Glutamatergic neuron (in vitro differentiated cells): ENCODE measurements around the gene TUBGCP2. TPM values are rescaled to one million over a fixed set of nuclear protein-coding genes. Genes with fewer than 3 reads are reported as not detected.

ENCODE experiments used
- DNase-seq: peaks from one replicate; pipeline ENCODE4 v3.0.0; 2022
- H3K27ac Mint-ChIP-seq: one replicate; pipeline ENCODE4 v1.8.0; 2020; ENCODE audit warnings: mild to moderate bottlenecking, mixed read lengths, inconsistent platforms; ENCODE audit not compliant: unreplicated experiment
- H3K27me3 Mint-ChIP-seq: one replicate; pipeline ENCODE4 v1.8.0; 2020; ENCODE audit warnings: mild to moderate bottlenecking, moderate library complexity, mixed read lengths, inconsistent platforms; ENCODE audit not compliant: unreplicated experiment
- H3K36me3 Mint-ChIP-seq: one replicate; pipeline ENCODE4 v1.8.0; 2020; ENCODE audit warnings: mild to moderate bottlenecking, mixed read lengths, inconsistent platforms; ENCODE audit not compliant: unreplicated experiment
- H3K4me1 Mint-ChIP-seq: one replicate; pipeline ENCODE4 v1.8.0; 2020; ENCODE audit warnings: mild to moderate bottlenecking, low read depth, mixed read lengths, inconsistent platforms; ENCODE audit not compliant: unreplicated experiment
- H3K4me3 Mint-ChIP-seq: one replicate; pipeline ENCODE4 v1.8.0; 2020; ENCODE audit warnings: mild to moderate bottlenecking, mixed read lengths, inconsistent platforms; ENCODE audit not compliant: unreplicated experiment
- H3K9me3 Mint-ChIP-seq: one replicate; pipeline ENCODE4 v1.8.0; 2020; ENCODE audit warnings: mild to moderate bottlenecking, moderate library complexity, mixed read lengths, inconsistent platforms; ENCODE audit not compliant: unreplicated experiment
- CTCF ChIP-seq: fragments of 200-600 bp; sonication (generic); IDR thresholded peaks from one replicate; pipeline ENCODE4 v1.5.0; 2021; ENCODE audit not compliant: partially characterized antibody, unreplicated experiment
- total RNA-seq: library from RNA; stranded (reverse); fragmentation: NEBNext Ultra II Directional; extraction: Animal tissue kit (Norgen Biotek cat#: 25700); gene quantifications from one replicate; pipeline ENCODE4 v1.2.1, GENCODE V29; 2021; ENCODE audit not compliant: unreplicated experiment

TUBGCP2 gene
- total RNA-seq, 1 donor from 2014 or later = 61.4 TPM

- H3K27me3 Mint-ChIP-seq = no peaks in the 10 kb centered on the region
- peaks cover 4% of the 10 kb centered on the region for H3K4me1 Mint-ChIP-seq
- TF ChIP-seq CTCF = no peak
- no peaks in the 10 kb centered on the region for H3K36me3 Mint-ChIP-seq
- DNase-seq = no peak
- H3K27ac Mint-ChIP-seq = no peak overlapping the region
- H3K4me3 Mint-ChIP-seq = no peak overlapping the region
- H3K9me3 Mint-ChIP-seq = no peaks in the 10 kb centered on the region
Measured at GRCh38 chr10:133273534-133274143, 35.0 kb downstream of the TUBGCP2 start.

GRCh38 chr10:133272964-133273420 is 35.7 kb downstream of the TUBGCP2 start:
- DNase-seq = no peak
- Mint-ChIP-seq H3K27ac (no peak overlapping the region), H3K9me3 (no peaks in the 10 kb centered on the region), H3K36me3 (no peaks in the 10 kb centered on the region), H3K4me3 (no peak overlapping the region), H3K27me3 (no peaks in the 10 kb centered on the region), H3K4me1 (no peaks in the 10 kb centered on the region)
- no peak for TF ChIP-seq CTCF

GRCh38 chr10:133272301-133272963 is 36.2 kb downstream of the TUBGCP2 start:
- Mint-ChIP-seq H3K36me3 (no peaks in the 10 kb centered on the region), H3K27me3 (no peaks in the 10 kb centered on the region), H3K27ac (no peak overlapping the region), H3K9me3 (no peaks in the 10 kb centered on the region), H3K4me3 (no peak overlapping the region), H3K4me1 (no peaks in the 10 kb centered on the region)
- no peak for TF ChIP-seq CTCF
- no peak for DNase-seq

GRCh38 chr10:133271521-133272300 is 37.0 kb downstream of the TUBGCP2 start:
- Mint-ChIP-seq H3K27me3 (no peaks in the 10 kb centered on the region), H3K27ac (no peak overlapping the region), H3K4me1 (no peaks in the 10 kb centered on the region), H3K4me3 (no peak overlapping the region), H3K36me3 (no peaks in the 10 kb centered on the region), H3K9me3 (no peaks in the 10 kb centered on the region)
- DNase-seq = no peak
- TF ChIP-seq CTCF = no peak

- no peak for DNase-seq
- no peaks in the 10 kb centered on the region for H3K9me3 Mint-ChIP-seq
- no peak for TF ChIP-seq CTCF
- no peaks in the 10 kb centered on the region for H3K4me1 Mint-ChIP-seq
- H3K27ac Mint-ChIP-seq = no peak overlapping the region
- no peaks in the 10 kb centered on the region for H3K36me3 Mint-ChIP-seq
- H3K27me3 Mint-ChIP-seq = peaks cover 2% of the 10 kb centered on the region
- no peak overlapping the region for H3K4me3 Mint-ChIP-seq
Measured at GRCh38 chr10:133270773-133271297, 37.8 kb downstream of the TUBGCP2 start.
